ENCODE measurements around the gene MPL. TPM values are rescaled to one million over a fixed set of nuclear protein-coding genes. Genes with fewer than 3 reads are reported as not detected.

The MPL gene
- polyA plus RNA-seq, 1 of the 3 experiments (the other 2 are of a cell fraction): not detected

DNA sequence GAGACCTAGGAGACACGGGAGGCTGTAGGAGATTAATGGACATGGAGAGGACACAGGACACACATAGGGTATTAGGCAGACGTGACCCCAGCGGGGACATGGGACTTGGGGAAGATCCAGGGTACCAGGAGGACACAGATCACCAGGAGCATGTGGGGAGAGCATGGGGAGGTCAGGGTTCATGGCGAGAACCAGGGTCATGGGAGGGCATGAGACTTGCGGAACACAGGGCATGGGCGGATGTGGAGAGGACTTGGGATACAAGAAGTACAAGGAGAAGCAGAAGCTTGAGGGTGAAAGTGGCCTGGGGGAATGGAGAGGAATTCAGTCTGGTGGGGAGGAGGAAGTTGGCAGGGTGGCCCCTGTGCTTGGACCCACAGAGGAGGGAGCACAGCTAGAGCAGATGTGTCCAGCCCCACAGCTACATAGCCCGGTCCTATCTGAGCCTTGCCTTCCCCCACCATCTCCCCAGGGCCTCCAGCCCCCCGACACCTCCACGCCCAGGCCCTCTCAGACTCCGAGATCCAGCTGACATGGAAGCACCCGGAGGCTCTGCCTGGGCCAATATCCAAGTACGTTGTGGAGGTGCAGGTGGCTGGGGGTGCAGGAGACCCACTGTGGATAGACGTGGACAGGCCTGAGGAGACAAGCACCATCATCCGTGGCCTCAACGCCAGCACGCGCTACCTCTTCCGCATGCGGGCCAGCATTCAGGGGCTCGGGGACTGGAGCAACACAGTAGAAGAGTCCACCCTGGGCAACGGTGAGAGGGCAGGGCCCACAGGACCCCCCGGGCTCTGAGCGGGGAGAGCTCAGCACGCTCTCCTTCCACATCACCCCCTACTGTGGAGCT is 24.7 kb upstream of the MPL start:
- ChIA-PET CTCF (no interaction called here), POLR2A (no interaction called here)
- no peaks in the 10 kb centered on the region for H3K27me3 ChIP-seq (ENCODE audit: insufficient read depth)
- H2AFZ ChIP-seq (ENCODE audit: low read depth): no peak overlapping the region
- H3K9ac ChIP-seq: no peak overlapping the region
- H3K4me3 ChIP-seq (ENCODE audit: low read depth in 2 of 2, low read length in 1 of 2): no peak overlapping the region
- no peaks in the 10 kb centered on the region for H3F3A ChIP-seq (replicated peaks; ENCODE audit: insufficient read depth)
- H3K4me1 ChIP-seq (ENCODE audit: control insufficient read depth in 1 of 2, insufficient read depth in 2 of 2, low read depth in 1 of 2, low read length in 1 of 2): no peaks in the 10 kb centered on the region
- H3K9me3 ChIP-seq: no peaks in the 10 kb centered on the region
- whole genome bisulfite sequencing (ENCODE audit: low lambda C conversion rate): 80% methylated on average over 22 of the region's 24 CpGs
- TF ChIP-seq, protein P1, sequence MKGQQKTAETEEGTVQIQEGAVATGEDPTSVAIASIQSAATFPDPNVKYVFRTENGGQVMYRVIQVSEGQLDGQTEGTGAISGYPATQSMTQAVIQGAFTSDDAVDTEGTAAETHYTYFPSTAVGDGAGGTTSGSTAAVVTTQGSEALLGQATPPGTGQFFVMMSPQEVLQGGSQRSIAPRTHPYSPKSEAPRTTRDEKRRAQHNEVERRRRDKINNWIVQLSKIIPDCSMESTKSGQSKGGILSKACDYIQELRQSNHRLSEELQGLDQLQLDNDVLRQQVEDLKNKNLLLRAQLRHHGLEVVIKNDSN (IDR thresholded peaks at IDR 0.05; ENCODE audit: borderline replicate concordance, low read depth): no peak
- no peak for TF ChIP-seq SMC3 (IDR thresholded peaks at IDR 0.05; ENCODE audit: low read depth, low read length)
- TF ChIP-seq TCF12 (IDR thresholded peaks at IDR 0.05): no peak
- TF ChIP-seq, protein P2, sequence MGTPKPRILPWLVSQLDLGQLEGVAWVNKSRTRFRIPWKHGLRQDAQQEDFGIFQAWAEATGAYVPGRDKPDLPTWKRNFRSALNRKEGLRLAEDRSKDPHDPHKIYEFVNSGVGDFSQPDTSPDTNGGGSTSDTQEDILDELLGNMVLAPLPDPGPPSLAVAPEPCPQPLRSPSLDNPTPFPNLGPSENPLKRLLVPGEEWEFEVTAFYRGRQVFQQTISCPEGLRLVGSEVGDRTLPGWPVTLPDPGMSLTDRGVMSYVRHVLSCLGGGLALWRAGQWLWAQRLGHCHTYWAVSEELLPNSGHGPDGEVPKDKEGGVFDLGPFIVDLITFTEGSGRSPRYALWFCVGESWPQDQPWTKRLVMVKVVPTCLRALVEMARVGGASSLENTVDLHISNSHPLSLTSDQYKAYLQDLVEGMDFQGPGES (IDR thresholded peaks at IDR 0.05; ENCODE audit: low read depth, low read length): no peak
- no peaks in the 10 kb centered on the region for H3K36me3 ChIP-seq (replicated peaks in 1 of 2; ENCODE audit: control insufficient read depth in 1 of 2, insufficient read depth in 2 of 2, low read length in 1 of 2)
- no peak overlapping the region for H3K4me2 ChIP-seq
- H3K27ac ChIP-seq (ENCODE audit: low read depth in 2 of 2, low read length in 1 of 2): no peak overlapping the region
- H4K20me1 ChIP-seq (ENCODE audit: insufficient read depth): no peaks in the 10 kb centered on the region
- H3K9me2 ChIP-seq: no peaks in the 10 kb centered on the region
- no peaks in the 10 kb centered on the region for H3K79me2 ChIP-seq (ENCODE audit: insufficient read depth)
- DNase-seq: no peak

DNA sequence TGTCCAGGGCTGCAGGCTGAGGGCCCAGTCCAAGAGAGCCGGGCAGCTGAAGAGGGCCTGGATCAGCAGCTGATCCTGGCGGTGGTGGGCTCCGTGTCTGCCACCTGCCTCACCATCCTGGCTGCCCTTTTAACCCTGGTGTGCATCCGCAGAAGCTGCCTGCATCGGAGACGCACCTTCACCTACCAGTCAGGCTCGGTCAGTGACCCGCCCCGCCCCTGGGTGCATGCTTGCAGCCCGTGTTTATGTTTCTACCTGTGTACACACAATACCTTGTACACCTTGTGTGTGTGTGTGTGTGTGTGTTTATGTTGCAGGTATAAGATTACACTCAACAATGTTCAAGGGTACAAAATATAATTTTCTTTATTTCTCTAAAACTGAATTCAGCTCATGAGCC is 23.8 kb upstream of the MPL start:
- no peak overlapping the region for H2AFZ ChIP-seq (ENCODE audit: low read depth)
- no peak overlapping the region for H3K9ac ChIP-seq
- no peak overlapping the region for H3K4me3 ChIP-seq (ENCODE audit: low read depth in 2 of 2, low read length in 1 of 2)
- no peak for TF ChIP-seq RFX5 (IDR thresholded peaks at IDR 0.05; ENCODE audit: low read length)
- TF ChIP-seq CHD2 (IDR thresholded peaks at IDR 0.05; ENCODE audit: low read length, partially characterized antibody): no peak
- no peak for TF ChIP-seq TCF12 (IDR thresholded peaks at IDR 0.05)
- no peak for TF ChIP-seq FOXM1 (IDR thresholded peaks at IDR 0.05; ENCODE audit: low read depth)
- TF ChIP-seq, protein P3, sequence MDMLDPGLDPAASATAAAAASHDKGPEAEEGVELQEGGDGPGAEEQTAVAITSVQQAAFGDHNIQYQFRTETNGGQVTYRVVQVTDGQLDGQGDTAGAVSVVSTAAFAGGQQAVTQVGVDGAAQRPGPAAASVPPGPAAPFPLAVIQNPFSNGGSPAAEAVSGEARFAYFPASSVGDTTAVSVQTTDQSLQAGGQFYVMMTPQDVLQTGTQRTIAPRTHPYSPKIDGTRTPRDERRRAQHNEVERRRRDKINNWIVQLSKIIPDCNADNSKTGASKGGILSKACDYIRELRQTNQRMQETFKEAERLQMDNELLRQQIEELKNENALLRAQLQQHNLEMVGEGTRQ (IDR thresholded peaks at IDR 0.05; ENCODE audit: borderline replicate concordance, low read depth, low read length): no peak
- TF ChIP-seq, protein P4, sequence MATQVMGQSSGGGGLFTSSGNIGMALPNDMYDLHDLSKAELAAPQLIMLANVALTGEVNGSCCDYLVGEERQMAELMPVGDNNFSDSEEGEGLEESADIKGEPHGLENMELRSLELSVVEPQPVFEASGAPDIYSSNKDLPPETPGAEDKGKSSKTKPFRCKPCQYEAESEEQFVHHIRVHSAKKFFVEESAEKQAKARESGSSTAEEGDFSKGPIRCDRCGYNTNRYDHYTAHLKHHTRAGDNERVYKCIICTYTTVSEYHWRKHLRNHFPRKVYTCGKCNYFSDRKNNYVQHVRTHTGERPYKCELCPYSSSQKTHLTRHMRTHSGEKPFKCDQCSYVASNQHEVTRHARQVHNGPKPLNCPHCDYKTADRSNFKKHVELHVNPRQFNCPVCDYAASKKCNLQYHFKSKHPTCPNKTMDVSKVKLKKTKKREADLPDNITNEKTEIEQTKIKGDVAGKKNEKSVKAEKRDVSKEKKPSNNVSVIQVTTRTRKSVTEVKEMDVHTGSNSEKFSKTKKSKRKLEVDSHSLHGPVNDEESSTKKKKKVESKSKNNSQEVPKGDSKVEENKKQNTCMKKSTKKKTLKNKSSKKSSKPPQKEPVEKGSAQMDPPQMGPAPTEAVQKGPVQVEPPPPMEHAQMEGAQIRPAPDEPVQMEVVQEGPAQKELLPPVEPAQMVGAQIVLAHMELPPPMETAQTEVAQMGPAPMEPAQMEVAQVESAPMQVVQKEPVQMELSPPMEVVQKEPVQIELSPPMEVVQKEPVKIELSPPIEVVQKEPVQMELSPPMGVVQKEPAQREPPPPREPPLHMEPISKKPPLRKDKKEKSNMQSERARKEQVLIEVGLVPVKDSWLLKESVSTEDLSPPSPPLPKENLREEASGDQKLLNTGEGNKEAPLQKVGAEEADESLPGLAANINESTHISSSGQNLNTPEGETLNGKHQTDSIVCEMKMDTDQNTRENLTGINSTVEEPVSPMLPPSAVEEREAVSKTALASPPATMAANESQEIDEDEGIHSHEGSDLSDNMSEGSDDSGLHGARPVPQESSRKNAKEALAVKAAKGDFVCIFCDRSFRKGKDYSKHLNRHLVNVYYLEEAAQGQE (IDR thresholded peaks at IDR 0.05; ENCODE audit: low read depth, low read length): no peak
- TF ChIP-seq EP300 (IDR thresholded peaks at IDR 0.05; ENCODE audit: borderline replicate concordance in 1 of 2, low read depth in 1 of 2, low read length in 1 of 2): no peak
- no peak for TF ChIP-seq FOSL2 (IDR thresholded peaks at IDR 0.05; ENCODE audit: borderline replicate concordance, low read depth)
- ChIA-PET POLR2A (no interaction called here), CTCF (no interaction called here)
- no peak overlapping the region for H3K27ac ChIP-seq (ENCODE audit: low read depth in 2 of 2, low read length in 1 of 2)
- no peaks in the 10 kb centered on the region for H3K27me3 ChIP-seq (ENCODE audit: insufficient read depth)
- no peaks in the 10 kb centered on the region for H3K4me1 ChIP-seq (ENCODE audit: control insufficient read depth in 1 of 2, insufficient read depth in 2 of 2, low read depth in 1 of 2, low read length in 1 of 2)
- DNase-seq: no peak
- 93% methylated on average over 7 of the region's 10 CpGs for WGBS (ENCODE audit: low lambda C conversion rate)
- no peaks in the 10 kb centered on the region for H3K36me3 ChIP-seq (replicated peaks in 1 of 2; ENCODE audit: control insufficient read depth in 1 of 2, insufficient read depth in 2 of 2, low read length in 1 of 2)
- no peaks in the 10 kb centered on the region for H4K20me1 ChIP-seq (ENCODE audit: insufficient read depth)
- no peaks in the 10 kb centered on the region for H3F3A ChIP-seq (replicated peaks; ENCODE audit: insufficient read depth)
- no peaks in the 10 kb centered on the region for H3K9me3 ChIP-seq
- no peaks in the 10 kb centered on the region for H3K79me2 ChIP-seq (ENCODE audit: insufficient read depth)
- no peak overlapping the region for H3K4me2 ChIP-seq
- H3K9me2 ChIP-seq: no peaks in the 10 kb centered on the region

All from SK-N-SH (cell line).